Mononuclear cell (primary cell): Measurements from ENCODE around the gene NSRP1. TPM values are rescaled to one million over a fixed set of nuclear protein-coding genes. Genes with fewer than 3 reads are reported as not detected.

Experiments
- H3K27me3 ChIP-seq: 2 replicates; pipeline ENCODE4 v1.6.0; 2011; ENCODE audit warnings: low read length, control low read depth; ENCODE audit not compliant: insufficient read depth
- H3K4me1 ChIP-seq: 2 replicates; pipeline ENCODE4 v1.5.1; 2011; ENCODE audit warnings: mild to moderate bottlenecking, low read length, control low read depth; ENCODE audit not compliant: insufficient read depth
- H3K4me3 ChIP-seq: 2 replicates; pipeline ENCODE4 v1.5.1; 2011; ENCODE audit warnings: mild to moderate bottlenecking, low read length, moderate library complexity
- H3K9me3 ChIP-seq: 2 replicates; pipeline ENCODE4 v1.5.1; 2011; ENCODE audit warnings: low read depth, mild to moderate bottlenecking, control low read depth, low read length
- total RNA-seq: library from RNA; depleted of rRNA; stranded (reverse); fragments of >200 nt; gene quantifications from one replicate; pipeline ENCODE4 v1.2.3, GENCODE V29; 2012

Gene NSRP1
- total RNA-seq, 1 donor = 13.1 TPM

GRCh38 chr17:30153463-30153862 is 36.8 kb downstream of the NSRP1 start:
- Histone ChIP-seq H3K9me3 (no peaks in the 10 kb centered on the region), H3K27me3 (no peaks in the 10 kb centered on the region), H3K4me3 (no peak overlapping the region), H3K4me1 (no peaks in the 10 kb centered on the region)

- H3K9me3 ChIP-seq = peaks cover 4% of the 10 kb centered on the region
- H3K27me3 ChIP-seq = no peaks in the 10 kb centered on the region
- no peaks in the 10 kb centered on the region for H3K4me1 ChIP-seq
- no peak overlapping the region for H3K4me3 ChIP-seq
Measured at GRCh38 chr17:30155389-30155788, 38.8 kb downstream of the NSRP1 start.

GRCh38 chr17:30158896-30159625 is 42.4 kb downstream of the NSRP1 start:
- Histone ChIP-seq H3K4me1 (no peaks in the 10 kb centered on the region), H3K9me3 (peaks cover 5% of the 10 kb centered on the region), H3K27me3 (no peaks in the 10 kb centered on the region), H3K4me3 (no peak overlapping the region)

- Histone ChIP-seq H3K4me1 (no peaks in the 10 kb centered on the region), H3K9me3 (peaks cover 5% of the 10 kb centered on the region), H3K27me3 (no peaks in the 10 kb centered on the region), H3K4me3 (no peak overlapping the region)
Measured at GRCh38 chr17:30160419-30161172, 44.0 kb downstream of the NSRP1 start.

GRCh38 chr17:30161601-30162000 is 45.0 kb downstream of the NSRP1 start:
- Histone ChIP-seq H3K9me3 (peaks cover 5% of the 10 kb centered on the region), H3K27me3 (no peaks in the 10 kb centered on the region), H3K4me1 (no peaks in the 10 kb centered on the region), H3K4me3 (no peak overlapping the region)

- no peaks in the 10 kb centered on the region for H3K27me3 ChIP-seq
- H3K4me3 ChIP-seq = no peak overlapping the region
- H3K4me1 ChIP-seq = no peaks in the 10 kb centered on the region
- peaks cover 5% of the 10 kb centered on the region for H3K9me3 ChIP-seq
Measured at GRCh38 chr17:30164531-30164930, 47.9 kb downstream of the NSRP1 start.

- Histone ChIP-seq H3K27me3 (no peaks in the 10 kb centered on the region), H3K9me3 (peaks cover 4% of the 10 kb centered on the region), H3K4me1 (no peaks in the 10 kb centered on the region), H3K4me3 (no peak overlapping the region)
Measured at GRCh38 chr17:30165147-30165546, 48.5 kb downstream of the NSRP1 start.

- Histone ChIP-seq H3K27me3 (no peaks in the 10 kb centered on the region), H3K9me3 (no peaks in the 10 kb centered on the region), H3K4me3 (no peak overlapping the region), H3K4me1 (no peaks in the 10 kb centered on the region)
Measured at GRCh38 chr17:30165960-30166359, 49.3 kb downstream of the NSRP1 start.

GRCh38 chr17:30170415-30170987 is 53.9 kb downstream of the NSRP1 start:
- Histone ChIP-seq H3K9me3 (no peaks in the 10 kb centered on the region), H3K4me3 (no peak overlapping the region), H3K4me1 (no peaks in the 10 kb centered on the region), H3K27me3 (no peaks in the 10 kb centered on the region)

- Histone ChIP-seq H3K27me3 (no peaks in the 10 kb centered on the region), H3K4me1 (no peaks in the 10 kb centered on the region), H3K9me3 (no peaks in the 10 kb centered on the region), H3K4me3 (no peak overlapping the region)
Measured at GRCh38 chr17:30172560-30172959, 55.9 kb downstream of the NSRP1 start.

- Histone ChIP-seq H3K4me3 (no peak overlapping the region), H3K9me3 (no peaks in the 10 kb centered on the region), H3K4me1 (no peaks in the 10 kb centered on the region), H3K27me3 (no peaks in the 10 kb centered on the region)
Measured at GRCh38 chr17:30173649-30174048, 57.0 kb downstream of the NSRP1 start.

- Histone ChIP-seq H3K4me1 (no peaks in the 10 kb centered on the region), H3K27me3 (no peaks in the 10 kb centered on the region), H3K4me3 (no peak overlapping the region), H3K9me3 (no peaks in the 10 kb centered on the region)
Measured at GRCh38 chr17:30174556-30174955, 57.9 kb downstream of the NSRP1 start.

- no peak overlapping the region for H3K4me3 ChIP-seq
- no peaks in the 10 kb centered on the region for H3K27me3 ChIP-seq
- H3K9me3 ChIP-seq = no peaks in the 10 kb centered on the region
- H3K4me1 ChIP-seq = no peaks in the 10 kb centered on the region
Measured at GRCh38 chr17:30176855-30177254, 60.2 kb downstream of the NSRP1 start.

- Histone ChIP-seq H3K4me1 (no peaks in the 10 kb centered on the region), H3K27me3 (no peaks in the 10 kb centered on the region), H3K4me3 (no peak overlapping the region), H3K9me3 (no peaks in the 10 kb centered on the region)
Measured at GRCh38 chr17:30186761-30187160, 70.1 kb downstream of the NSRP1 start.

- Histone ChIP-seq H3K9me3 (no peaks in the 10 kb centered on the region), H3K27me3 (no peaks in the 10 kb centered on the region), H3K4me1 (no peaks in the 10 kb centered on the region), H3K4me3 (no peak overlapping the region)
Measured at GRCh38 chr17:30187573-30187972, 71.0 kb downstream of the NSRP1 start.
